SKM-1 treated with dmso at 0.1 percent for 144 hours (cell line): ENCODE results near the gene POMGNT1.
"Not testable (repeated sequence)": the region's sequence is repeated elsewhere in the genome, so short reads cannot be mapped to it uniquely, and the experiment has no call there.

ENCODE experiments used
- DNase-seq: peaks from one replicate; lab custom pipeline; 2025; ENCODE audit not compliant: unreplicated experiment; lab: John Stamatoyannopoulos, UW

The POMGNT1 gene

GRCh38 chr1:46197964-46198811 is at the start of gene POMGNT1:
POMGNT1 (minus strand) TSS chr1:46198434; CDS start chr1:46197821, 613 bp downstream.
- peak; percentile 62 for DNase-seq

GRCh38 chr1:46247436-46248121 is 49.3 kb upstream of the POMGNT1 start, which contains the start of gene RAD54L:
RAD54L (plus strand) TSS chr1:46247763; CDS start chr1:46248406, 643 bp downstream.
- DNase-seq, result peak; percentile 99

DNA sequence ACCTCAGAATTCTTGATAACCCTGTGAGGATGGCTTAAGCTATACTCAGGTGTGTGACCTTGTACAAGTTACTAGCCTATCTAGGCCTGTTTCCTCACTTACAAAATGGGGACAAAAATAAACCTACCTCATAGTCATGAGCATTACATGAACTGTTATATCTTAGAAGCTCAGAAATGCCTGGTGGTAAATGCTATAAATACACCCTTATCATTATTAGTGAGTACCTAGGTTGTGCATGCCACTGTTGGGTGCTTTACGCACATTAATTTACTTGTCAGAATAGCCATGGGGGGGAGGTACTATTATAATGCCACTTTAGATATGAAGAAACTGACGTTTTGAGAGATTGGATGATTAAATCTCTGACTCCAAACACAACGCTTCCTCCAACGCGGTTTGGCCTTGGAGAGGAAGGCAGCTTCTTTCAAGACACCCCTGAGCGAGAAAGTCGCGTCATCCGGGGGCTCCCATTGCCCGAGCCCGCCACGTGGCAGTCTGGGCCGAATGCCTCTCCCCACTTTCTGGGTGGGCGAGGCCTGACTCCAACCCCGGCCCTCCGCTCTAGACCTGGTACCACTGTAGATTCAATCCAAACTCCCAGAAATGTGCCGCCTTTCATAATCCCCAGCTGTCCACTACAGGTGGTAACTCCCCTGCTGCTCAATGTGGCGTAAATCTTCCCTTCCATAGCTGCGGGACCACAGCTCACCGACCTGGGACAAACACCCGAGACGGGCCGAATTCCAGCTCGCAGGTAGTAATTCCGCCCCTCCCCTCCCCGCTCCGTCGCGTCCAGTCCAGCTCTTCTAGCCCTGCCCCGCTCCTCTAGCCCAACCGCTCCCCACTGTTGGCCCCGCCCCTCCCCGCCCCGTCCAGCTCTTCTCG is 48.6 kb upstream of the POMGNT1 start:
- peak; percentile 60 for DNase-seq

DNA sequence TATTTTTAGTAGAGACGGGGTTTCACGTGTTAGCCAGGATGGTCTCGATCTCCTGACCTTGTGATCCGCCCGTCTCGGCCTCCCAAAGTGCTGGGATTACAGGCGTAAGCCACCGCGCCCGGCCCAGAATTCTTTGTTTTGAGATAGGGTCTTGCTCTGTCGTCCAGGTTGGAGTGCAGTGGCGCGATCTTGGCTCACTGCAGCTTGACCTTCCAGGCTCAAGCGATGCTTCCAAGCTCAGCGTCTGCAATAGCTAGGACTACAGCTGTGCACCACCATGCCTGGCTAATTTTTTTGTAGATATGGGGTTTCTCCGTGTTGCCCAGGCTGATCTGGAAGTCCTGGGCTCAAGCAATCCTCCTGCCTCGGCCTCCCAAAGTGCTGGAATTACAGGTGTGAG is 47.9 kb upstream of the POMGNT1 start:
- not testable (repeated sequence) for DNase-seq

DNA sequence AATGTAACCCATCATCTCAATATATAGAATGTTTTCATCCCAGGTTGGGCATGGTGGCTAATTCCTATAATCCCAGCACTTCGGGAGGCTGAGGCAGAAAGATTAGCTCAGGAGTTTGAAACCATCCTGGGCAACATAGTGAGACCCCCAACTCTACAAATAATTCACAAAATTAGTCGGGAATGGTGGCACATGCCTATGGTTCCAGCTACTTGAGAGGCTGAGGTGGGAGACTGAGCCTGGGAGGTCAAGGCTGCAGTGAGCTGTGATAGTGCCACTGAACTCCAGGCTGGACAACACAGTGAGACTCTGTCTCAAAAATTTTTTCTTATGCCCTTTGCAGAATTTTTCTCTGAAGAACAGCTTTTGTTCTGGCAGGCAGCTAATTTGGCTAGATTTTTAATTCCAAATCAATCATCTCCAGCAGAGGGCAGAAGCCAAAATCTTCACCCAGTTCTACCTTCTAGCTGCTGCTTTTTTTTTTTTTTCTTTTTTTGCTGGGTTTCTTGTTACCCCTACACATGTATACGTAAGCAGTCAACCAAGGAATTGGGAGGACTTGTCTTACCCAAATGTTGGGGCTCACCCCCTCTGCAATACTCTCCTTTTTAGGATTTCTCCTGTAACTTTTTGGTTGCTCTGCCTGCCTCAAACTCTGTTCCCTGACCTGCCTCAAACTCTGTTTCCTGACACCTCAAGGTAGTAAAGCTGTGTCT is 46.6 kb upstream of the POMGNT1 start:
- DNase-seq, result peak; percentile 42

- not testable (repeated sequence) for DNase-seq
Measured at GRCh38 chr1:46243831-46244230, 45.6 kb upstream of the POMGNT1 start.

DNA sequence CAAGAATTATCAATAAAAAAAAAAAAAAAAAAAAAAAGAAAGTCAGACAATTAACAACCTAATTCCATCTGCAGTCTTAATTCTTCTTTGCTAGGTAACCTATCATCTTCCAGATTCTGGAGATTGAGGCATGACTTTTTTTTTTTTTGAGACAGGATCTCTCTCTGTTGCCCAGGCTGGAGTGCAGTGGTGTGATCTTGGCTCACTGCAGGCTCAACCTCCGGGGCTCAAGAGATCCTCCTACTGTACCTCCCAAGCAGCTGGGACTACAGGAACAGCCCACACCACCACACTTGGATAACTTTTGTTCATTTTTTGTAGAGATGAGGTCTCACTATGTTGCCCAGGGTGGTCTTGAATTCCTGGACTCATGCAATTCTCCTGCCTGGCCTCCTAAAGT is 44.7 kb upstream of the POMGNT1 start:
- DNase-seq, result no peak

DNA sequence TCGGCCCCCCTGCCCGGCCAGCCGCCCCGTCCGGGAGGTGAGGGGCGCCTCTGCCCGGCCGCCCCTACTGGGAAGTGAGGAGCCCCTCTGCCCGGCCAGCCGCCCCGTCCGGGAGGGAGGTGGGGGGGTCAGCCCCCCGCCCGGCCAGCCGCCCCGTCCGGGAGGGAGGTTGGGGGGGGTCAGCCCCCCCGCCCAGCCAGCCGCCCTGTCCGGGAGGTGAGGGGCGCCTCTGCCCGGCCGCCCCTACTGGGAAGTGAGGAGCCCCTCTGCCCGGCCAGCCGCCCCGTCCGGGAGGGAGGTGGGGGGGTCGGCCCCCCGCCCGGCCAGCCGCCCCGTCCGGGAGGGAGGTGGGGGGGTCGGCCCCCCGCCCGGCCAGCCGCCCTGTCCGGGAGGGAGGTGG is 43.5 kb upstream of the POMGNT1 start:
- DNase-seq, result not testable (repeated sequence)

GRCh38 chr1:46238865-46239264 is 40.6 kb upstream of the POMGNT1 start:
- not testable (repeated sequence) for DNase-seq

GRCh38 chr1:46236882-46237281 is 38.6 kb upstream of the POMGNT1 start:
- DNase-seq, result no peak

DNA sequence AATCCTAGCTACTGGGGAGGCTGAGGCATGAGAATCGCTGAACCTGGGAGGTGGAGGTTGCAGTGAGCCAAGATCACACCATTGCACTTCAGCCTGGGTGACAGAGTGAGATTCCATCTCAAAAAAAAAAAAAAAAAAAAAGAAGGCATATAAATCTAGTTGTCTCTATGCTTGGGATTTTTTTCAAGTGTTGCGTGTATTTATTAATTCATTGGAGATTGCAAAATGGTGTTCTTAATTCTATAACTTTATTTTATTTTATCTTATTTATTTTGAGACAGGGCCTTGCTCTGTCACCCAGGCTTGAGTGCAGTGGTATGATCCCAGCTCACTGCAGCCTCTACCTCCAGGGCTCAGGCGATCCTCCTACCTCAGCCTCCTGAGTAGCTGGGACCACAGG is 33.0 kb upstream of the POMGNT1 start:
- DNase-seq, result not testable (repeated sequence)

- DNase-seq, result no peak
Measured at GRCh38 chr1:46224966-46225365, 26.7 kb upstream of the POMGNT1 start.

GRCh38 chr1:46223472-46223943 is 25.3 kb upstream of the POMGNT1 start:
- DNase-seq, result peak; percentile 74

- not testable (repeated sequence) for DNase-seq
Measured at GRCh38 chr1:46223055-46223454, 24.8 kb upstream of the POMGNT1 start.

DNA sequence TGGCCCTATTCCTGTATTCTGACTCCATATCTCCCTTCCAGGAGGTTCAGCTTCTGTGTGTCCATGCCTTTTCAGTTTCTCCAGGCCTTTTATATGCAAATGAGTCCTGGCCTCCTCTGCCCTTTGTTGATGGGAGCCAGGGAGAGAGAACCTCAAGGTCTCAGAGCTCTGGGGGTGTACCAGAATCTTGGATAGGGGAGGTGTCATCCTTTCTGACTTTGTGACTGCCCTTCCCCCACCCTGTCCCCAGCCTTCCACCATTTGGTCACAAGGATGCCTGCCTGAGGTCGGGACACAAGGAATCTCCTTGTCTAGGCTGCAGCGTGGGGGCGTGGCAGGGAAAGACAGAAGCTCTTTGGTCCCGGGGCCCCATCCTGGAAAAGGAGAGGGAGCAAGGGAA is 23.5 kb upstream of the POMGNT1 start:
- DNase-seq, result no peak

- no peak for DNase-seq
Measured at GRCh38 chr1:46220808-46221207, 22.6 kb upstream of the POMGNT1 start.

DNA sequence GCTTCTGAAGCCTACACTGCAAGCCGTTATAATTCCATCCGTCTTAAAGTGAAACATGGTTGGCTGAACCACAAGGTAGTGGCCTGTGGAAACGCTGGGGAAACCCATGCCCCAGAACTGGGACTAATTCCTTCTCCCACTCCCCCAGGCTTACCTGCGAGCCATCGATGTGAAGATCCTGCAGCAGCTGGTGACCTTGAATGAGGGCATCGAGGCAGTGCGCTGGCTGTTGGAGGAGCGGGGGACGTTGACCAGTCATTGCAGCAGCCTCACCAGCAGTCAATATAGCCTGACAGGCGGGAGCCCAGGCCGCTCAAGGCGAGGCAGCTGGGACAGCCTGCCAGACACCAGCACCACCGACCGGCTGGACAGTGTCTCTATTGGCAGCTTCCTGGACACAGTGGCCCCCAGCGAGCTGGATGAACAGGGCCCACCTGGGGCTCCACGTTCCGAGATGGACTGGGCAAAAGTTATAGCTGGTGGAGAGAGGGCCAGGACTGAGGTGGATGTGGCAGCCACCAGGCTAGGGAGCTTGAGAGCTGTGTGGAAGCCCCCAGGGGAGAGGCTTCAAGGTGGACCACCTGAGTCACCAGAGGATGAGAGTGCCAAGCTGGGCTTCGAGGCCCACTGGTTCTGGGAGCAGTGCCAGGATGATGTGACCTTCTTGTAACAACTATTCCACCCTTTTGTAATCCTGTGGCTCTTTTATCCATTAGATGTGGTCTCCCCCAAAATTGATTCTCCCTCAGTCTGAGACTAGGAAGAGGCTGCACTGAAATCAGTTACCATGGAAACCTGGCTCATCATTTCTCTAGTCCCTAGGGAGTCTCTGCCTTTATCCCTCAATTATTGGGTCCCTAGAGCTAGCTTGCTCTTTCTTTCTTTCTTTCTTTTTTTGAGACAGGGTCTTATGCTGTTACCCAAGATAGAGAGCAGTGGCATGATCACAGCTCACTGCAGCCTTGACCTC is 21.6 kb upstream of the POMGNT1 start:
- no peak for DNase-seq

DNA sequence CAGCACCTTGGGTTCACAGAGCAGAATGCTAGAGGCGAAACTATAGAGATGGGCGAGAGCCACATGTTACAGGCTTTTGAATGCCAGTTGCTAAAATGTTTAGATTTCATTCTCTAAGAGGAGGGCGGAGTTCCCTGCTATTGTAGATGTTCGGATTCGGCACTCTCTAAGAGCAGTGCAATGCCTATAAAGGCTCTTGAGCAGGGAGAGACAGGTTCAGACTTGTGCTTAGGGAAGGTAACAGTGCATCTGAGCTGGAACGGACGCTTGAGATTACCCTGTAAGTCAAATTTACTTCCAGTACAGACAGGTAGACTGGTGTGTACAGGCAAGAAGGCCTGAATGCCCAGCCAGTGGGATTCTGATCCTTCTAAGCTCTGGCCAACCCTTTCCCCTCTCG is 20.2 kb upstream of the POMGNT1 start:
- no peak for DNase-seq

DNA sequence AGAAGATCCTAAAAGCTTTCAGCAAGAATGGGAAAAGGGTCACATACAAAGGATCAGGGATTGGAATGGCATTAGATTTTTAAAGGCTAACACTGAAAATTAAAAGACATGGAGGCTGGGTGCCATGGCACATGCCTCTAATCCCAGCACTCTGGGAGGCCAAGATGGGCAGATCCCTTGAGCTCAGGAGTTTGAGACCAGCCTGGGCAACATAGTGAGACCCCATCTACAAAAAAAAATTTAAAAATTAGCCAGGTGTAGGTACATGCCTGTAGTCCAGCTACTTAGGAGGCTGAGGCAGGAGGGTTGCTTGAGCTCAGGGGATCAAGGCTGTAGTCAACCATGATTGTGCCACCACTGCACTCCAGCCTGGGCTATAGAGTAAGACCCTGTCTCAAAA is 17.3 kb upstream of the POMGNT1 start:
- DNase-seq, result no peak
